Hepatic stellate cell (primary cell): Measurements from ENCODE around the gene GOLGA2.

Experiments used
- DNase-seq: peaks from one replicate; pipeline ENCODE4 v3.0.0; 2011; ENCODE audit warnings: low spot score

The GOLGA2 gene

DNA sequence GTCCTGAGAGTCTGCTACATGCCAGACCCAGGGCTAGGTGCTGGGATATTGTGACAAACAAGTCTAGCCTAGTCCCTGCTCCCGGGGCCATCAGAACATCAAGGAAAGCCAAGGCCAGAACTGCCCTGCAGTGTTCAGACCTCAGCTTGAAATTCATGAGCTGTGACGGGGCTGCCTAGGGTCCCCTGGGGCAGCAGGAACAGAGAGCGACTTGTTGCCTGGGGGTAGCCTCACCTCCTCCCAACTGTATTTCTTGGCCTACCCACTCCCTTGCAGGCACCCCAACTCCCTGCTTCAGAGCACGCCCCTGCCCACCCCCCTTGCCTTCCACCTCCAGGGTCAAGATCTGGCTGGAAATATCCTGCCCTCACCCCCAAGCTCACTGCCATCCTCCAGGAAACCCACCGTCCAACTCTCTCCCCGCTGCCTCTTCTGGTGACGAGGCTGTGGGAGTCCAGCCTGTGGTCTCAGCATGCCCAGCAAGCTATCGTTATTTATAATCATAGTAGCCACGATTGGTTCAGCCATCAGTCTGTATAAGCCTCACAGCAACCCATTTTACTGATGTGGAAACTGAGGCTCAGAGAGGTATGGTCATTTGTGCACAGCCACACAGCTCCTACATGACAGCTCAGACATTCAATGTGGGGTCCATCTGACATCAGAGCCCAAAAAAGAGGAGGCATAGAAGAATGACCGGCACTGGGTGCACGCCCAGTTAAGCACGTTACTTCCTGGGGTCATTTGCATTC is 61.9 kb downstream of the GOLGA2 start:
- no peak for DNase-seq

DNA sequence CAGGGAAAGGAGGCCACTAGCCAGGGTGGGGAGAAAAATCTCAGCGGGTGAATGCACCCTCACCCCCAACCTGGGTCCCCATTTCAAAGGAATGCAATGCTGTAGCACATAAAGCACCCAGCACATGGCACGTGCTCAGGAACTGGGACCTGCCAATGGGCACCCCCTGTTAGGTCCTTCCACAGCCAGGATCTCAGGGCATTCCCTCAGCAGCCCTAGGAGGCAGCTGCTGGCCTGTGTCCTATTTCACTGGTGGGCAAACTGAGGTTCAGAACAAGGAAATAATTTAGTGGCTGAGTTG is 63.9 kb downstream of the GOLGA2 start:
- no peak for DNase-seq

DNA sequence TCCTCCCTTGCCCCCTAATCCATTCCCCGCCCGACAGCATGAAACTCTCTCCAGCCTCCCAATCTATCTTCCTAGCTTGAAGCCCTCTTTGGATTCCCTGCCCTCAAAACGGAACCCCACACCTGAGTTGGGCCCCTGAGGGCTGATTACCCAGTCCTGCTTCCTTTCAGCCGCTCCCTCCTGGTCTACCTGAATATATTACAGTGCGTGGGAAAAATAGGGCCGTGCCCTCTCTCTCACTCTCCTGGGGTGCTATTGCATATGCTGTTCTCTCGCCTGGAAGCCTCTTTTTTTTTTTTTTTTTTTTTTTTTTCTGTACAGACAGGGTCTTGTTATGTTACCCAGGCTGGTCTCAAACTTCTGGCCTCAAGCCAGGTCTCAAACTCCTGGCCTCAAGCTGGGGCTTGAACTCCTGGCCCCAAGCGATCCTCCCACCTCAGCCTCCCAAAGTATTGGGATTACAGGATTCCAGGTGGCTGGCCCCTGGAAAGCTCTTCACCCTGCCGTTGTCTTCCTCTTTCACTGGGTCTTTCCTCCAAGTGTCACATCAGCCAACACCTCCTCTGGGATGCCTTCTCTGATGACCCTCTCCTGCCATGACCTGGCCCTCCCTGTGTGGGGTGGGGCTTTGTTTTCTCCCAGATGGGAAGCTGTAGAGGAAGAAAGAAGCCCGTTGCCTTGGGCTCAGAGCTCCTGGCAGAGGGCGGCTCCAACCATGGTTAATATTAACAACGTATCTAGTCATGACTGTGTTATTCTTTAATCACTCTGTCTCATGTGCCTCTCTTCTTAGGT is 64.4 kb downstream of the GOLGA2 start:
- no peak for DNase-seq

DNA sequence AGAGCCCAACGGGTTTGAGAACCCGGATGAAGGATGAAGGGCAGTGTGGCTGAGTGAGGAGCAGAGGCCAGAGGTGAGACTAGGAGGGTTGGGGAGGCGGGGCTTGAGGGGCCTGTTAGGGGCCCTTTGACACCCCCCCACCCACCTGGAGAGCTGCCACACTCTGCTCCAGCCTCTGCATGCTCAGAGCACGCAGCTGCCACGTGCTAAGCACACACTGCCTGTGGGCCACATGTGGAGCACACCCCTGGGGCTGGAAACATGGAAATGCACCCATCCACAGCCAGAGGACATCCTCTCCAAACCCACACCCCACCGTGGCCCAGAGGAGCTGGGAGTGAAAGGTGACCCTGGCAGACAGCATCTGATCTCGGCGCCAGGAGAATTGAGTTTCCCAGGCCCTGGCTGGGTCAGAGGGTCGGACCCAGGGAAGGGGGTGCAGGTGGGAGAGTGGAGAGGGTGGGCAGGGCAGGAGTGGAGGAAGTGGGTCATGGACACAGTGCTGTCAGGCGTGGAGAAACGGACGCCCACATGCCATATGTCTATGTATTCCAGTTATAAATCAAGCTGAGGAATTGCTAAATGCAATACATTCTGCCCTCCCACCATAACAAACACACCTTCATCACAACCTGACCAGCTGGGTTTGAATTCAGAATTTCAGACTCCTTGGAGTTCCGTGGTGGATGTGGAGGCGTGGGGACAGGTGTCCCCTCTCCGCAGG is 66.7 kb downstream of the GOLGA2 start:
- DNase-seq: no peak

DNA sequence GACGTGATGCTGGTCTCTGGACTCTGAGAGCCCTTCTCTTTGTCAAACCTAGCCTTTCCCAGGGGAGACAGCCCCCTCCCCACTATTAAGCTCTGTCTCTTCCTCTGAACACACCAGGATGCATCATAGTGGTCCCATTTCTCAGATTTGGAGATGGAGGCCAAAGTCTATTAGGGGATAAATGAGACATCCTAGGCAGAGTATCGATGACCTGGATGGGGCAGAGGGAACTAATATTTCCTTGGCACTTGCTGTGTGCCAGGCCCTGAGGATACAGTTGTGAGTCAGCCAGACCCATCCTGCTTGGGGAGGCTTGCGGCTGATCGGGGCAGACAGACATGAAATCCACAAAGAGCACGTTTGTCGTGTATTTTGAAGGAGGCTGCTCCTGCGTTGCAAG is 67.4 kb downstream of the GOLGA2 start:
- no peak for DNase-seq

DNA sequence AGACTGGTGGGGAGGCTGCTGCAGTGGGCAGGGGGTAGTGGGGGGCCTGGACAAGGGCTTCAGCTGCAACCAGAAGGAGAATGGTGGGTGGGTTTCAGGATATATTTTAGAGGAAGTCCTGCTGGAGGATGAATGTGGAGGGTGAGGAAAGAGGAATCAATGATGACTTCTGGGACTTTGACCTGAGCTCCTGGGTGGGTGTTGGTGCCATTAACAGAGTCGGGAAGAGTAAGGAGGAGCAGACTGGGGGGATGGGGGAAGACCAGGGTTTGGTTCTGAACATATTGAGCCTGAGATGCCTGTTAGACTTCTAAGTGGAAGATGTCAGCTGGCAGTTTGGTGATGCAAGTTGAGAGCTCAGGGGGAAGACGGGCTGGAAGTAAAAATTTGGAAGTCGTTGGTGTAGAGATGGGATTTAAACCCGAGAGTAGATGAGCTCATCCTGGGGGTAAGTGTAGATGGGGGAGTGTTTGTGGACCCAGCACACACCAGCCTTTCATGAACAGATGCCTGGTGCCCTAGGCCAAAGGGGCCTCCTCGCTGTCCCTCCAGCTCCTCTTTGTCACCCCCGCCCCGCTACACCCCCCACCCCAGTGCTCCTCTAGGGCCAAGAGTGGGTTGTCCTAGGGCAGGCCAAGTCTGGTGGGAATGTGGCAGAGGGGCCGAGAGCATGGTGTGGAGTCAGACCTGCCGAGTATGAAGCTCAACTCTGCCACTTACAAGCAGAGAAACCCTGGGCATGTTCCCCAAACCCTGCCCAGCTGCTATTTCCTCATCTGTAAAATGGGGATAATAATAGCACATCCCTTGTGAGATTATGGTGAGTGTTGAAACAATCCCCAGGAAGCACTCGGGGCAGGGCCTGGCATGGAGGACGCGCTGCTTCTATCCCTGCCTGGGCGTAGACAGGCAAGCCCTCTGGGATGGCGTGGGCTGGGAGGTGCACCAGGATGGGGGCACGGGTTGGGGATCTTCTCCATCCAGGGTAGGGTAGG is 68.6 kb downstream of the GOLGA2 start:
- DNase-seq: no peak

DNA sequence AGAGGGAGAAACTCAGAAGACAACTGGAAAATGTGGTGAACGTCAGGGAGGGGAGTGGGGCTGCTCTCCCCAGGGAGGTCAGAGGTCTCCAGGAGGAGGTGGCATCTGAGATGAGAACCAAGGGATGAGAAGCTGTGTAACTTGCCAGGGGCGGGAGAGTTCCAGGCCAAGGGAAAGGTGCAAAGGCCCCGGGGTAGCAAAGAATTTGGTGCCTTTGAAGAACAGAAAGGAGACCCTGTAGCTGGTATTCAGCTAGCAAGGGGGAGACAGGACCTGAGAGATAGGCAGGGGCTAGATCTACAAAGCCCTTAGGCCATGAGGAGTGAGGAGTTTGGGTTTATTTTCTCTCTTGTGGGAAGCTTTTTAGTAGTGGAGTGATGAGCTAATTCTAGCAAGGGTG is 69.3 kb downstream of the GOLGA2 start:
- DNase-seq: no peak
